HG03439 (cell line): Measurements from ENCODE around the gene RFX8.

Experiments used
- ATAC-seq: cut with Tn5 transposase; IDR thresholded peaks from one replicate; pipeline ENCODE4 v1.9.1; 2021; ENCODE audit warnings: mild to moderate bottlenecking, moderate library complexity; ENCODE audit not compliant: unreplicated experiment

RFX8 gene

GRCh38 chr2:101415220-101415619 lies 59.7 kb downstream of the RFX8 start:
- ATAC-seq, result no peak

- no peak for ATAC-seq
These were observed 62.7 kb downstream of the RFX8 start for GRCh38 chr2:101412092-101412694.

GRCh38 chr2:101410746-101411145 lies 64.2 kb downstream of the RFX8 start:
- no peak for ATAC-seq

- ATAC-seq, result no peak
These were observed 64.8 kb downstream of the RFX8 start for GRCh38 chr2:101410114-101410513.

- ATAC-seq, result no peak
These were observed 65.2 kb downstream of the RFX8 start for GRCh38 chr2:101409699-101410098.

- ATAC-seq, result no peak
These were observed 66.0 kb downstream of the RFX8 start for GRCh38 chr2:101408925-101409324.

- ATAC-seq, result no peak
These were observed 69.5 kb downstream of the RFX8 start for GRCh38 chr2:101405351-101405899.

- ATAC-seq, result no peak
These were observed 71.2 kb downstream of the RFX8 start for GRCh38 chr2:101403745-101404144.

- no peak for ATAC-seq
These were observed 72.3 kb downstream of the RFX8 start for GRCh38 chr2:101402630-101403029.

- no peak for ATAC-seq
These were observed 73.0 kb downstream of the RFX8 start for GRCh38 chr2:101401906-101402305.

- ATAC-seq, result no peak
These were observed 73.6 kb downstream of the RFX8 start for GRCh38 chr2:101401326-101401665.

- ATAC-seq, result no peak
These were observed 74.2 kb downstream of the RFX8 start for GRCh38 chr2:101400506-101401325.

- no peak for ATAC-seq
These were observed 74.9 kb downstream of the RFX8 start for GRCh38 chr2:101400048-101400447.

GRCh38 chr2:101399021-101399799 lies 75.7 kb downstream of the RFX8 start:
- no peak for ATAC-seq

GRCh38 chr2:101398116-101398821 lies 76.6 kb downstream of the RFX8 start:
- no peak for ATAC-seq

GRCh38 chr2:101396316-101396717 lies 78.6 kb downstream of the RFX8 start:
- no peak for ATAC-seq

GRCh38 chr2:101395545-101396315 lies 79.2 kb downstream of the RFX8 start:
- no peak for ATAC-seq

- no peak for ATAC-seq
These were observed 86.7 kb downstream of the RFX8 start for GRCh38 chr2:101388232-101388631.

- ATAC-seq, result no peak
These were observed 87.6 kb downstream of the RFX8 start, which contains the start of gene CREG2 for GRCh38 chr2:101387151-101387834. CREG2 (minus strand) TSS chr2:101387503; CDS start chr2:101387457, 46 bp downstream.
